Esophagus squamous epithelium (tissue), 4 donors: Measurements from ENCODE around the gene ZWILCH.

ENCODE experiments used
- CTCF ChIP-seq, 6 experiments: fragments of 450-650 bp in 4 of 6; fragments of 200-600 bp in 2 of 6; sonication (generic) in 2 of 6; IDR thresholded peaks; one replicate each; pipeline ENCODE4 v1.5.1; 2016 to 2019; ENCODE audit warnings: antibody characterized with exemption in 6 of 6, mild to moderate bottlenecking in 4 of 6, moderate library complexity in 4 of 6
- POLR2A ChIP-seq, 4 donors: fragments of 450-650 bp; IDR thresholded peaks; one replicate each; pipeline ENCODE4 v1.6.1; 2017; ENCODE audit warnings: antibody characterized with exemption in 4 of 4, mild to moderate bottlenecking in 4 of 4, moderate library complexity in 3 of 4

GRCh38 chr15:66477011-66477410, 28.1 kb upstream of the ZWILCH start:
- TF ChIP-seq CTCF (IDR thresholded peaks at IDR 0.05) (no peak), POLR2A (IDR thresholded peaks at IDR 0.05) (no peak)
